Measurements from ENCODE around the gene ZBTB47. TPM values are rescaled to one million over a fixed set of nuclear protein-coding genes. Genes with fewer than 3 reads are reported as not detected.
A peak's percentile ranks its signal among the peaks of the same experiment; 100 is the strongest.

The ZBTB47 gene
- total RNA-seq, 4 donors from 2014 or later: 41.5 to 67.6 (median 50.3) TPM

- no peak for DNase-seq (ENCODE audit: low spot score)
Observed at GRCh38 chr3:42664438-42664803, 10.9 kb downstream of the ZBTB47 start.

GRCh38 chr3:42665050-42665878 is 11.8 kb downstream of the ZBTB47 start:
- no peak for TF ChIP-seq CTCF (IDR thresholded peaks at IDR 0.05)
- ATAC-seq (ENCODE audit: low FRiP score) (no peak), DNase-seq (ENCODE audit: low spot score) (no peak)

More at GRCh38 chr3:42664438-42664803, 10.9 kb downstream of the ZBTB47 start:
- no peak for TF ChIP-seq CTCF (IDR thresholded peaks at IDR 0.05)
- no peak for ATAC-seq (ENCODE audit: low FRiP score)

GRCh38 chr3:42666022-42666421 is 12.5 kb downstream of the ZBTB47 start:
- TF ChIP-seq CTCF (IDR thresholded peaks at IDR 0.05): no peak
- DNase-seq (ENCODE audit: low spot score) (no peak), ATAC-seq (ENCODE audit: low FRiP score) (no peak)

- DNase-seq (ENCODE audit: low spot score): no peak
- TF ChIP-seq CTCF (IDR thresholded peaks at IDR 0.05): no peak
- no peak for ATAC-seq (ENCODE audit: low FRiP score)
Observed at GRCh38 chr3:42666577-42666998, 13.1 kb downstream of the ZBTB47 start.

GRCh38 chr3:42667096-42667522 is 13.6 kb downstream of the ZBTB47 start:
- TF ChIP-seq CTCF (IDR thresholded peaks at IDR 0.05): no peak
- ATAC-seq (ENCODE audit: low FRiP score) (no peak), DNase-seq (ENCODE audit: low spot score) (peak; percentile 20)

- no peak for ATAC-seq (ENCODE audit: low FRiP score)
- TF ChIP-seq CTCF (IDR thresholded peaks at IDR 0.05): no peak
Observed at GRCh38 chr3:42667523-42668412, 14.3 kb downstream of the ZBTB47 start.

More at GRCh38 chr3:42667523-42668412, 14.3 kb downstream of the ZBTB47 start:
- DNase-seq (ENCODE audit: low spot score): peak; percentile 6
